Measurements from ENCODE around the gene DRC3. TPM values are rescaled to one million over a fixed set of nuclear protein-coding genes. Genes with fewer than 3 reads are reported as not detected.

The DRC3 gene
- total RNA-seq, 6 experiments from 2014 or later = 0.25 to 0.98 (median 0.72) TPM

DNA sequence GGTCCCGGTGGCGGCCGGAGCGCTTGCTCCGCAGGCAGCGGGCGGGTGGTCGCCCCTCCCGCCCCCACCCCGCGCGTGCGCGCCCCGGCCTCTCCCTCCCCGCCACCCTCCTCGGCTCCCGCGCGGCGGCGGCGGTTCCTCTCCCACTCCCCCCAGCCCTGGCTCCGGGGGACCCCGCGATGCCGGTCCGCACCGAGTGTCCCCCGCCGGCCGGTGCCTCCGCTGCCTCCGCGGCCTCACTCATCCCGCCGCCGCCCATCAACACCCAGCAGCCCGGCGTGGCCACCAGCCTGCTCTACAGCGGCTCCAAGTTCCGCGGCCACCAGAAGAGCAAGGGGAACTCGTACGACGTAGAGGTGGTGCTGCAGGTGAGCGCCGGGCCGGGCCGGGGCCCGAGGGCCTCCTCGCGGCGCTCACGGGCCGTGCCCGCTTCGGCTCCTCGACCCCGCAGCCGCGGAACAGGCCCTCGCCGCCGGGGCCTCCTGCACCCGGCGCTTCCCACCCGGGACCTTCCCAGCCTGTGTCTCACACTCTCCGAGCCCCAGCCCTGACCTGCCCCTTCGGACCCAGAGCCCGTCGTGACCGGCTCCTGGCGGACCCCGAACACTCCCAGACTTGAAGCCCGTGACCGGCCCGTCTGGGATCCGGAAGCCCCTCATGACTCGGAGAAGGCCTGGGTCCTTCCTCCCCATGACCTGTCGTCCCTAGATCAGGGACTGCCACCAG lies 67.0 kb downstream of the DRC3 start:
- Histone ChIP-seq H3K4me1 (peaks cover 0 to 30% (median 6%) of the 10 kb centered on the region in 4 donors), H3K9me3 (no peaks in the 10 kb centered on the region), H3K27ac (peak overlapping the region; percentile 28 to 71 (median 68)), H3K4me3 (peak overlapping the region; percentile 87 to 90 (median 89)), H3K36me3 (no peaks in the 10 kb centered on the region), H3K27me3 (no peaks in the 10 kb centered on the region)
- intact Hi-C loops (cut with DNase I) = no loop called here
- peak in 2 of 3 donors; percentile 52 to 60 for DNase-seq
- no peak for TF ChIP-seq POLR2A (IDR thresholded peaks at IDR 0.05)
- TF ChIP-seq, protein P1, sequence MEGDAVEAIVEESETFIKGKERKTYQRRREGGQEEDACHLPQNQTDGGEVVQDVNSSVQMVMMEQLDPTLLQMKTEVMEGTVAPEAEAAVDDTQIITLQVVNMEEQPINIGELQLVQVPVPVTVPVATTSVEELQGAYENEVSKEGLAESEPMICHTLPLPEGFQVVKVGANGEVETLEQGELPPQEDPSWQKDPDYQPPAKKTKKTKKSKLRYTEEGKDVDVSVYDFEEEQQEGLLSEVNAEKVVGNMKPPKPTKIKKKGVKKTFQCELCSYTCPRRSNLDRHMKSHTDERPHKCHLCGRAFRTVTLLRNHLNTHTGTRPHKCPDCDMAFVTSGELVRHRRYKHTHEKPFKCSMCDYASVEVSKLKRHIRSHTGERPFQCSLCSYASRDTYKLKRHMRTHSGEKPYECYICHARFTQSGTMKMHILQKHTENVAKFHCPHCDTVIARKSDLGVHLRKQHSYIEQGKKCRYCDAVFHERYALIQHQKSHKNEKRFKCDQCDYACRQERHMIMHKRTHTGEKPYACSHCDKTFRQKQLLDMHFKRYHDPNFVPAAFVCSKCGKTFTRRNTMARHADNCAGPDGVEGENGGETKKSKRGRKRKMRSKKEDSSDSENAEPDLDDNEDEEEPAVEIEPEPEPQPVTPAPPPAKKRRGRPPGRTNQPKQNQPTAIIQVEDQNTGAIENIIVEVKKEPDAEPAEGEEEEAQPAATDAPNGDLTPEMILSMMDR (IDR thresholded peaks at IDR 0.05) = no peak
- ATAC-seq = peak; percentile 7 to 57 (median 36)
- 0% methylated on average over 13 of the region's 81 CpGs for WGBS (ENCODE audit: insufficient coverage, low coverage, low lambda C conversion rate, missing lambda C conversion rate)

DNA sequence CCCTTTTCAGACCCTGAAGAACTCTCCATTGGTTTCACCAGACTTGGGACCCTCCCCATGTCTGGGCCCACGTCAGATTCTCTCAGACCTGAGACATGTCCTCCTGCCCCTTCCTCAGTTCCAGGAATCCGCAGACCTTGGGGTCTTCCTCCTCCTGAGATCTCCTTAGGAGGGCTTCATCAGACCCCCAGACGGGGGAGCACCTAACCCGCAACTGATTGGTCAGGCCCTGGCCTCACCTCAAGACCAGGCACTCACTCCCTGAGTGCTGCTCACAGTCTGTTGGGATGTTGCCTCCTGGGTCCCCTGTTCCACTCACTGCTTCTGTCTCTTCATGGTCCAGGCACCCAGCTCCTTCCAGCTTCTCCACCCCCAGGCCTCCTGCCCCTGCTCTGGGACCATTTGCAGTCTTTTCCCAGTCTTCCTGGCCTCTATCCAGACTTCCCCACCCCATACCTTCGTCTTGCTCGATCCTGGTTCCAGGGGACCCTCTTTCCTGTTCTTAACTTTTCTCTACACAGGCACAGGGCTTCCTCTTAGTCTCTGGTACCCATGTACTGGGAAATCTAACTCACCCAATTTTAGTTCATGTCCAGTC lies 67.7 kb downstream of the DRC3 start:
- Histone ChIP-seq H3K4me3 (peak overlapping the region; percentile 87 to 90 (median 89)), H3K9me3 (no peaks in the 10 kb centered on the region), H3K27me3 (no peaks in the 10 kb centered on the region), H3K27ac (peak overlapping the region in 2 of 3 donors; percentile 68 to 71), H3K4me1 (peaks cover 0 to 30% (median 6%) of the 10 kb centered on the region in 4 donors), H3K36me3 (no peaks in the 10 kb centered on the region)
- TF ChIP-seq, protein P1 (IDR thresholded peaks at IDR 0.05) = no peak
- no peak for TF ChIP-seq POLR2A (IDR thresholded peaks at IDR 0.05)
- intact Hi-C loops (cut with DNase I) = no loop called here
- ATAC-seq (no peak), DNase-seq (no peak)
- 51% methylated on average over 3 of the region's 6 CpGs for WGBS (ENCODE audit: insufficient coverage, low coverage, low lambda C conversion rate, missing lambda C conversion rate)

DNA sequence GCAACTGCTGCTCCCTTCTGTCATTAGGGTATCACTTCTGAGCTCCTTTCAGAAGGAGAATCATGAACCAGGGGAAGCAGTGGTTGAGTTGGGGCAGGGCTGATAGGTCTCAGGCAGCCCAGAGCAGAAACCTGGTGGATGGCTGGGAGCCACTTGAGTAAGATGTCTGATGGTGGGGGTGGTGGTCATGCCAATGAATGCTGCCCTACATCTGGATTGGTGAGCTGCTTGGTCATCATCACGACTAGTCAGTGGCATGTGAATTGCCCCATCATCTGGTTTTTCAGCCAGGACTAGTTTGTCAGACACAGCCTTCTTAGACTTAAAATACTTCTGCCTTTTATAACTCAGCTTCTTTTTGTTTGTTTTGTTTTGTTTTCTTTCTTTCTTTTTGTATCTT lies 69.1 kb downstream of the DRC3 start:
- WGBS (ENCODE audit: insufficient coverage, low coverage, low lambda C conversion rate, missing lambda C conversion rate) = 40% methylated on average over 1 of the region's 1 CpG
- Histone ChIP-seq H3K4me3 (no peak overlapping the region), H3K4me1 (peaks cover 0 to 30% (median 6%) of the 10 kb centered on the region in 4 donors), H3K27ac (no peak overlapping the region), H3K9me3 (no peaks in the 10 kb centered on the region), H3K27me3 (no peaks in the 10 kb centered on the region), H3K36me3 (peaks cover 0 to 1% (median 0%) of the 10 kb centered on the region in 4 donors)
- DNase-seq = no peak
- ATAC-seq = no peak
- no peak for TF ChIP-seq POLR2A (IDR thresholded peaks at IDR 0.05)
- TF ChIP-seq, protein P1 (IDR thresholded peaks at IDR 0.05) = no peak
- intact Hi-C loops (cut with DNase I) = no loop called here

GRCh38 chr17:18042983-18043382 lies 70.3 kb downstream of the DRC3 start:
- intact Hi-C loops (cut with DNase I) = no loop called here
- no peaks in the 10 kb centered on the region for H3K9me3 ChIP-seq
- ATAC-seq (no peak), DNase-seq (no peak)
- H3K27ac ChIP-seq = no peak overlapping the region
- H3K27me3 ChIP-seq = no peaks in the 10 kb centered on the region
- no peak for TF ChIP-seq POLR2A (IDR thresholded peaks at IDR 0.05)
- TF ChIP-seq, protein P1 (IDR thresholded peaks at IDR 0.05) = no peak
- H3K36me3 ChIP-seq = peaks cover 0 to 9% (median 0%) of the 10 kb centered on the region in 4 donors
- H3K4me3 ChIP-seq = no peak overlapping the region
- H3K4me1 ChIP-seq = peaks cover 0 to 23% (median 3%) of the 10 kb centered on the region in 4 donors
- WGBS (ENCODE audit: insufficient coverage, low coverage, low lambda C conversion rate, missing lambda C conversion rate) = 62% methylated on average over 7 of the region's 8 CpGs
